ENCODE measurements around the gene MYH3.

The MYH3 gene

DNA sequence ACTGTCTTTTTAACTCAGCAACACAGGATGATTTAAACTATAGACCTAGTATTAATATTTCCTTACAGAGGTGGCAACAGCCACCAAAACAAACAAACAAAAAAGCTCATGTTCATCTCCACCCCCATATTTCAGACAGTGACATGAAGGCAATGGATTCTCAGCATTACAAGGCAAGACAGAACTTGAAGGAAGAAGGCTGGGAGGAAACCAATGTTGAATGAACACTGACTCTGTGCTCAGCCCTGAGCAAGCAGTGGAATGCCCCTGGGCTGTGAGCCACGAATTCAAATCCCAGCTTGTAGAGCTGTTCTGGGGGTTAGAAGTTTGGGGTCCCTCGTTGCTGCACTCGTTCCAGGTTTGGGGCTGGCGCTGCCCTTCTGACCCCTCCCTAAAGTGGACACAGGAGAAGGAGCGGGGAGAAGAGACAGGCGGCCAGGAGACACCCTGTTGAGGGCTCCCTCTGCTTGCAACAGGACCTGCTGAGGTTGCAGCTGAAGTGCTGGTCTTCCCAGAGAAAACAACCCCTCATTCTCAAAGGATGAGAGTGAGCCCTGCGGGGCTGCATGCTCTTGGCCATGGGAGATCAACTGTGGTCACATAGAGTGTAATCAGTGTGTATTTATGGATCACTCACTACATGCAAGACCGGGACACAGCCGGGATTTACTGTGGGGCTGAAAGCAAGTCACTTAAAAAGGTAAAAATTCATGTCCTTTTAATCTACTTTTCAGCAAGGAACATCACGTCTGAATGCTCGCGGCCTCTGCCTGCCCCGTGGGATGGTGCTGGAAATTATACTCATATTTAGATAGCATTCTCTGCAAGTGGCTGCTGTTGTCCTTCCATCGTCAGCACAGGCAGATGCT, 34.3 kb downstream of the MYH3 start:
- Histone ChIP-seq H3F3A (ENCODE audit: control insufficient read depth, insufficient read depth) (no peaks in the 10 kb centered on the region), H3K4me1 (ENCODE audit: control insufficient read depth, low read length) (peaks cover 5% of the 10 kb centered on the region)
- TF ChIP-seq EZH2phosphoT487 (IDR thresholded peaks at IDR 0.05; ENCODE audit: borderline replicate concordance, low read length): no peak
- TF ChIP-seq, protein P1, sequence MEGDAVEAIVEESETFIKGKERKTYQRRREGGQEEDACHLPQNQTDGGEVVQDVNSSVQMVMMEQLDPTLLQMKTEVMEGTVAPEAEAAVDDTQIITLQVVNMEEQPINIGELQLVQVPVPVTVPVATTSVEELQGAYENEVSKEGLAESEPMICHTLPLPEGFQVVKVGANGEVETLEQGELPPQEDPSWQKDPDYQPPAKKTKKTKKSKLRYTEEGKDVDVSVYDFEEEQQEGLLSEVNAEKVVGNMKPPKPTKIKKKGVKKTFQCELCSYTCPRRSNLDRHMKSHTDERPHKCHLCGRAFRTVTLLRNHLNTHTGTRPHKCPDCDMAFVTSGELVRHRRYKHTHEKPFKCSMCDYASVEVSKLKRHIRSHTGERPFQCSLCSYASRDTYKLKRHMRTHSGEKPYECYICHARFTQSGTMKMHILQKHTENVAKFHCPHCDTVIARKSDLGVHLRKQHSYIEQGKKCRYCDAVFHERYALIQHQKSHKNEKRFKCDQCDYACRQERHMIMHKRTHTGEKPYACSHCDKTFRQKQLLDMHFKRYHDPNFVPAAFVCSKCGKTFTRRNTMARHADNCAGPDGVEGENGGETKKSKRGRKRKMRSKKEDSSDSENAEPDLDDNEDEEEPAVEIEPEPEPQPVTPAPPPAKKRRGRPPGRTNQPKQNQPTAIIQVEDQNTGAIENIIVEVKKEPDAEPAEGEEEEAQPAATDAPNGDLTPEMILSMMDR (IDR thresholded peaks at IDR 0.05; ENCODE audit: low read depth, low read length, poor library complexity, severe bottlenecking): no peak

DNA sequence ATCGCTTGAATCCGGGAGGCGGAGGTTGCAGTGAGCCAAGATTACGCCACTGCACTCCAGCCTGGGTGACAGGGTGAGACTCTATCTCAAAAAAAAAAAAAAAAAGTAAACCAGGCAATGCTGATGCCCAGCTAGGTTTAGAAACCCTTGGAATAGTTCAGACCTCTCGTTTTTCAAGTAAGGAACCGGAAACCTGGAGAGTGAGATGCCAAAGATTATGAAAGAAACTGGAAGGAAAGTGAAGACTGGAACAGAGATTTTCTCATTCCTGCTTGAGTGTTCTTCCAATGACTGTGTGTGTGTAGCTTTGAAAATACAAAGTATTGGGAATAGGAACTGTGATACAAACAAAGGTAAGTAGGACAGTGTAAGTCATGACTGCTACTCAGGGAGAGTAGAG, 35.7 kb downstream of the MYH3 start:
- Histone ChIP-seq H3K4me3 (ENCODE audit: low read length) (no peak overlapping the region), H3K27me3 (ENCODE audit: control insufficient read depth, low read length) (no peaks in the 10 kb centered on the region), H3K4me1 (ENCODE audit: control insufficient read depth, low read length) (peaks cover 5% of the 10 kb centered on the region), H3K4me2 (ENCODE audit: low read length) (no peak overlapping the region), H3K9me2 (replicated peaks; ENCODE audit: control insufficient read depth, low read length) (no peaks in the 10 kb centered on the region), H3K36me3 (ENCODE audit: control insufficient read depth, low read length) (no peaks in the 10 kb centered on the region), H3K79me2 (ENCODE audit: control insufficient read depth, low read length) (no peaks in the 10 kb centered on the region), H3K9me3 (ENCODE audit: control insufficient read depth, insufficient read depth, low read length) (no peaks in the 10 kb centered on the region), H3F3A (ENCODE audit: control insufficient read depth, insufficient read depth) (no peaks in the 10 kb centered on the region), H3K27ac (ENCODE audit: low read depth, low read length) (no peak overlapping the region), H4K20me1 (ENCODE audit: control insufficient read depth, insufficient read depth, low read depth, low read length) (no peaks in the 10 kb centered on the region)
- TF ChIP-seq, protein P1 (IDR thresholded peaks at IDR 0.05; ENCODE audit: low read depth, low read length, poor library complexity, severe bottlenecking): no peak
- no peak for TF ChIP-seq EZH2phosphoT487 (IDR thresholded peaks at IDR 0.05; ENCODE audit: borderline replicate concordance, low read length)

More for the DNA sequence above, 34.3 kb downstream of the MYH3 start:
- no peaks in the 10 kb centered on the region for H3K9me2 ChIP-seq (replicated peaks; ENCODE audit: control insufficient read depth, low read length)
- H3K27me3 ChIP-seq (ENCODE audit: control insufficient read depth, low read length): no peaks in the 10 kb centered on the region
- no peak overlapping the region for H3K27ac ChIP-seq (ENCODE audit: low read depth, low read length)
- no peaks in the 10 kb centered on the region for H3K36me3 ChIP-seq (ENCODE audit: control insufficient read depth, low read length)
- H4K20me1 ChIP-seq (ENCODE audit: control insufficient read depth, insufficient read depth, low read depth, low read length): no peaks in the 10 kb centered on the region
- H3K79me2 ChIP-seq (ENCODE audit: control insufficient read depth, low read length): no peaks in the 10 kb centered on the region
- H3K4me3 ChIP-seq (ENCODE audit: low read length): no peak overlapping the region
- H3K9me3 ChIP-seq (ENCODE audit: control insufficient read depth, insufficient read depth, low read length): no peaks in the 10 kb centered on the region
- H3K4me2 ChIP-seq (ENCODE audit: low read length): 0 out of 2 replicates have a peak overlapping the region, but pooled peaks have one; percentile 13

DNA sequence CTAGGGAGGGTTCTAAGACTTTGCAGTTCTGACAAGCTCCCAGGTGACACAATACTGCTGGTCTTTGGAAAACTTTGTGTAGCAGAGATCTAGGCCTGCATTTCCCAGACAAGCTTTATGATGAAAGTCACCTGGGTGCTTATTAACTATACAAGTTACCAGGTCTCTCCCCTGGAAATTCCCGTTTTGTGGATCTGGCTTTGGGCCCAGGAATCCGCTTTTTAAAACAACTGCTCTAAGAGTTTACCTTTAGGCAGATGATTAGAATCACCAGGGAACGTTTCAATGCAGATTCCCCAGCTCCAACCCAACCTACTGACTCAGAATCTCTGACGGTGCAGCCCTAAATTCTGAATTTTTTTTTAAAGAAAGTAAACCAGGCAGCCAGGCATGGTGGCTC, 36.3 kb downstream of the MYH3 start:
- Histone ChIP-seq H4K20me1 (ENCODE audit: control insufficient read depth, insufficient read depth, low read depth, low read length) (no peaks in the 10 kb centered on the region), H3K4me2 (ENCODE audit: low read length) (no peak overlapping the region), H3K79me2 (ENCODE audit: control insufficient read depth, low read length) (no peaks in the 10 kb centered on the region), H3K9me3 (ENCODE audit: control insufficient read depth, insufficient read depth, low read length) (no peaks in the 10 kb centered on the region), H3K4me3 (ENCODE audit: low read length) (no peak overlapping the region), H3K36me3 (ENCODE audit: control insufficient read depth, low read length) (no peaks in the 10 kb centered on the region), H3K27me3 (ENCODE audit: control insufficient read depth, low read length) (no peaks in the 10 kb centered on the region), H3F3A (ENCODE audit: control insufficient read depth, insufficient read depth) (no peaks in the 10 kb centered on the region), H3K27ac (ENCODE audit: low read depth, low read length) (no peak overlapping the region), H3K4me1 (ENCODE audit: control insufficient read depth, low read length) (peaks cover 5% of the 10 kb centered on the region), H3K9me2 (replicated peaks; ENCODE audit: control insufficient read depth, low read length) (no peaks in the 10 kb centered on the region)
- TF ChIP-seq, protein P1 (IDR thresholded peaks at IDR 0.05; ENCODE audit: low read depth, low read length, poor library complexity, severe bottlenecking): no peak
- TF ChIP-seq EZH2phosphoT487 (IDR thresholded peaks at IDR 0.05; ENCODE audit: borderline replicate concordance, low read length): no peak

All from DOHH2 (cell line).